SK-N-SH (cell line): Measurements from ENCODE around the gene EBF3. TPM values are rescaled to one million over a fixed set of nuclear protein-coding genes. Genes with fewer than 3 reads are reported as not detected.

Experiments used
- CTCF ChIA-PET: fragments of 300-600, 350-600 bp; formaldehyde crosslinking; extraction: SDS; loops from one replicate; lab custom pipeline; 2021; lab: Yijun Ruan, JAX
- POLR2A ChIA-PET: fragments of 350-600 bp; sonication (Branson Sonifier 250); formaldehyde crosslinking; extraction: SDS; loops from one replicate; lab custom pipeline; 2020; ENCODE audit warnings: antibody characterized with exemption, inconsistent platforms; lab: Yijun Ruan, JAX
- DNase-seq: peaks from one replicate; pipeline ENCODE4 v3.0.0; 2012
- H2AFZ ChIP-seq: fragments of 200-600 bp; sonication (generic); 2 replicates; pipeline ENCODE4 v1.8.1; 2016; ENCODE audit warnings: antibody characterized with exemption, mild to moderate bottlenecking, low read depth
- H3F3A ChIP-seq: fragments of 200-600 bp; sonication (generic); replicated peaks from 2 replicates; pipeline ENCODE3; 2016; ENCODE audit warnings: antibody characterized with exemption, mild to moderate bottlenecking; ENCODE audit not compliant: insufficient read depth
- H3K27ac ChIP-seq, 2 experiments: fragments of 200-500 bp in 1 of 2; fragments of 200-600 bp in 1 of 2; sonication (Bioruptor generic) in 1 of 2; sonication (generic), shearing (Covaris generic) in 1 of 2; 2 replicates each; pipeline versions ENCODE4 v1.5.1 to v1.6.1; 2014 to 2016; ENCODE audit warnings: low read depth in 2 of 2, inconsistent platforms in 1 of 2, low read length in 1 of 2, mild to moderate bottlenecking in 1 of 2, mixed read lengths in 1 of 2
- H3K27me3 ChIP-seq: fragments of 200-600 bp; sonication (generic), shearing (Covaris generic); 2 replicates; pipeline ENCODE4 v1.6.1; 2016; ENCODE audit warnings: mixed run types; ENCODE audit not compliant: insufficient read depth
- H3K36me3 ChIP-seq, 2 experiments: fragments of 200-500 bp in 1 of 2; fragments of 200-600 bp in 1 of 2; sonication (Bioruptor generic) in 1 of 2; sonication (generic) in 1 of 2; replicated peaks in 1 of 2; 2 replicates each; pipeline versions ENCODE3 to v1.5.1; 2014 to 2016; ENCODE audit warnings: low read length in 1 of 2, mild to moderate bottlenecking in 1 of 2; ENCODE audit not compliant: insufficient read depth in 2 of 2, control insufficient read depth in 1 of 2
- H3K4me1 ChIP-seq, 2 experiments: fragments of 200-500 bp in 1 of 2; fragments of 200-600 bp in 1 of 2; sonication (Bioruptor generic) in 1 of 2; sonication (generic), shearing (Covaris generic) in 1 of 2; 2 replicates each; pipeline versions ENCODE4 v1.5.1 to v1.6.1; 2014 to 2016; ENCODE audit warnings: low read depth in 1 of 2, low read length in 1 of 2, mixed run types in 1 of 2; ENCODE audit not compliant: insufficient read depth in 2 of 2, control insufficient read depth in 1 of 2
- H3K4me2 ChIP-seq: fragments of 200-600 bp; sonication (generic), shearing (Covaris generic); 2 replicates; pipeline ENCODE4 v1.6.1; 2017; ENCODE audit warnings: mixed run types
- H3K4me3 ChIP-seq, 2 experiments: fragments of 200-500 bp in 1 of 2; fragments of 200-600 bp in 1 of 2; sonication (Bioruptor generic) in 1 of 2; sonication (generic), shearing (Covaris generic) in 1 of 2; 2 replicates each; pipeline versions ENCODE4 v1.5.1 to v1.8.1; 2014 to 2016; ENCODE audit warnings: low read depth in 2 of 2, inconsistent platforms in 1 of 2, low read length in 1 of 2, mild to moderate bottlenecking in 1 of 2, mixed read lengths in 1 of 2, moderate library complexity in 1 of 2
- H3K79me2 ChIP-seq: fragments of 200-600 bp; sonication (generic); 2 replicates; pipeline ENCODE4 v1.8.1; 2017; ENCODE audit warnings: mild to moderate bottlenecking; ENCODE audit not compliant: insufficient read depth
- H3K9ac ChIP-seq: fragments of 200-600 bp; sonication (generic); 2 replicates; pipeline ENCODE4 v1.6.1; 2017; ENCODE audit warnings: mixed run types
- H3K9me2 ChIP-seq: fragments of 200-600 bp; sonication (generic); 2 replicates; pipeline ENCODE4 v1.6.1; 2017; ENCODE audit warnings: mixed run types
- H3K9me3 ChIP-seq: fragments of 200-600 bp; sonication (generic); 2 replicates; pipeline ENCODE4 v1.6.1; 2017; ENCODE audit warnings: mixed run types, mild to moderate bottlenecking, moderate library complexity
- H4K20me1 ChIP-seq: fragments of 200-600 bp; sonication (generic); 2 replicates; pipeline ENCODE4 v1.6.1; 2017; ENCODE audit warnings: mild to moderate bottlenecking, mixed run types; ENCODE audit not compliant: insufficient read depth
- CHD2 ChIP-seq: fragments of 150-350 bp; IDR thresholded peaks from 2 replicates; pipeline ENCODE4 v1.6.1; 2018; ENCODE audit warnings: low read length; ENCODE audit not compliant: partially characterized antibody
- ELF1 ChIP-seq: IDR thresholded peaks from 2 replicates; pipeline ENCODE4 v1.4.0; 2012
- FOXJ3 ChIP-seq: sonication (generic); formaldehyde crosslinking; IDR thresholded peaks from 2 replicates; pipeline ENCODE4 v1.5.1; 2020; ENCODE audit warnings: mild to moderate bottlenecking, missing genetic modification reagents
- GABPA ChIP-seq: IDR thresholded peaks from 2 replicates; pipeline ENCODE4 v1.4.0; 2012; ENCODE audit warnings: low read depth, mild to moderate bottlenecking
- GATA2 ChIP-seq: sonication (generic); formaldehyde crosslinking; IDR thresholded peaks from 2 replicates; pipeline ENCODE4 v1.5.0; 2020; ENCODE audit warnings: mild to moderate bottlenecking, missing genetic modification reagents
- JUND ChIP-seq: IDR thresholded peaks from 2 replicates; pipeline ENCODE4 v1.4.0; 2012
- MEF2A ChIP-seq: IDR thresholded peaks from 2 replicates; pipeline ENCODE4 v1.4.0; 2012; ENCODE audit warnings: low read depth, borderline replicate concordance
- RXRA ChIP-seq: IDR thresholded peaks from 2 replicates; pipeline ENCODE4 v1.4.0; 2012; ENCODE audit warnings: low read depth, mild to moderate bottlenecking, borderline replicate concordance
- TAF1 ChIP-seq: IDR thresholded peaks from 2 replicates; pipeline ENCODE4 v1.6.1; 2012; ENCODE audit warnings: low read depth, mild to moderate bottlenecking, low read length, moderate library complexity, borderline replicate concordance
- TEAD4 ChIP-seq: IDR thresholded peaks from 2 replicates; pipeline ENCODE4 v1.4.0; 2012; ENCODE audit warnings: mild to moderate bottlenecking, borderline replicate concordance; ENCODE audit not compliant: insufficient read depth
- YY1 ChIP-seq: IDR thresholded peaks from 2 replicates; pipeline ENCODE4 v1.4.0; 2012; ENCODE audit warnings: low read depth, mild to moderate bottlenecking
- WGBS: methylation state at CpG from one replicate; pipeline ENCODE4 v1.1.6; 2017; ENCODE audit warnings: low lambda C conversion rate; 5-methylcytosine and 5-hydroxymethylcytosine counted together
- polyA plus RNA-seq, 3 experiments: library from polyadenylated mRNA; depleted of rRNA; stranded (reverse); fragments of >200 nt; gene quantifications; 2 replicates each; pipeline ENCODE4 v1.2.3, GENCODE V29; 2012
- TF ChIP-seq, protein P1 (sequence below): IDR thresholded peaks from 2 replicates; pipeline ENCODE4 v1.6.1; 2012; ENCODE audit warnings: mild to moderate bottlenecking, low read depth, low read length, moderate library complexity
- TF ChIP-seq, protein P2 (sequence below): IDR thresholded peaks from 2 replicates; pipeline ENCODE4 v1.4.0; 2012; ENCODE audit warnings: low read depth, borderline replicate concordance

Gene EBF3
- polyA plus RNA-seq, 1 of the 3 experiments (the other 2 are of a cell fraction), result not detected

DNA sequence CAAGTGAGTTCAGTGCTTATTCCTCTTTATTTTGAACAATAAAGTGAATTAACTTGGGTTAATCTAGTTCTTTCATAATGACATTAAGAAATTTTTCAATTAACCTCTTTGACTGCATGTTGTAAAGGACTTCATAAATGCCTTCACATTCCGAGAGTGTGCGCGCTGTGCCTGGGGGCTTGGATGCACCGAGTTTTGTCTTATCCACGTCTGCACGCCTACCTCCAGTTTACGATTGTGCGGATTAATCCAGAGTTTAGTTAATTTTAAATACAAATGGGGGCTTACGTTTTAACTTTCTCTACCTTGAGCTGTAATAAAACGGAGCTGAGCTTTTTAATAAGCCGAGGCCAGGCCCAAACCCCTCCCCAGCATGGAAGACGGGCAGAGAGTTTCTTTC is 120.4 kb downstream of the EBF3 start (continued):
- TF ChIP-seq, protein P1, sequence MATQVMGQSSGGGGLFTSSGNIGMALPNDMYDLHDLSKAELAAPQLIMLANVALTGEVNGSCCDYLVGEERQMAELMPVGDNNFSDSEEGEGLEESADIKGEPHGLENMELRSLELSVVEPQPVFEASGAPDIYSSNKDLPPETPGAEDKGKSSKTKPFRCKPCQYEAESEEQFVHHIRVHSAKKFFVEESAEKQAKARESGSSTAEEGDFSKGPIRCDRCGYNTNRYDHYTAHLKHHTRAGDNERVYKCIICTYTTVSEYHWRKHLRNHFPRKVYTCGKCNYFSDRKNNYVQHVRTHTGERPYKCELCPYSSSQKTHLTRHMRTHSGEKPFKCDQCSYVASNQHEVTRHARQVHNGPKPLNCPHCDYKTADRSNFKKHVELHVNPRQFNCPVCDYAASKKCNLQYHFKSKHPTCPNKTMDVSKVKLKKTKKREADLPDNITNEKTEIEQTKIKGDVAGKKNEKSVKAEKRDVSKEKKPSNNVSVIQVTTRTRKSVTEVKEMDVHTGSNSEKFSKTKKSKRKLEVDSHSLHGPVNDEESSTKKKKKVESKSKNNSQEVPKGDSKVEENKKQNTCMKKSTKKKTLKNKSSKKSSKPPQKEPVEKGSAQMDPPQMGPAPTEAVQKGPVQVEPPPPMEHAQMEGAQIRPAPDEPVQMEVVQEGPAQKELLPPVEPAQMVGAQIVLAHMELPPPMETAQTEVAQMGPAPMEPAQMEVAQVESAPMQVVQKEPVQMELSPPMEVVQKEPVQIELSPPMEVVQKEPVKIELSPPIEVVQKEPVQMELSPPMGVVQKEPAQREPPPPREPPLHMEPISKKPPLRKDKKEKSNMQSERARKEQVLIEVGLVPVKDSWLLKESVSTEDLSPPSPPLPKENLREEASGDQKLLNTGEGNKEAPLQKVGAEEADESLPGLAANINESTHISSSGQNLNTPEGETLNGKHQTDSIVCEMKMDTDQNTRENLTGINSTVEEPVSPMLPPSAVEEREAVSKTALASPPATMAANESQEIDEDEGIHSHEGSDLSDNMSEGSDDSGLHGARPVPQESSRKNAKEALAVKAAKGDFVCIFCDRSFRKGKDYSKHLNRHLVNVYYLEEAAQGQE, result no peak
- no peak for TF ChIP-seq MEF2A
- no peak for TF ChIP-seq GATA2
- TF ChIP-seq ELF1, result no peak
- no peak for TF ChIP-seq JUND
- TF ChIP-seq, all 33 proteins: peak for 0

DNA sequence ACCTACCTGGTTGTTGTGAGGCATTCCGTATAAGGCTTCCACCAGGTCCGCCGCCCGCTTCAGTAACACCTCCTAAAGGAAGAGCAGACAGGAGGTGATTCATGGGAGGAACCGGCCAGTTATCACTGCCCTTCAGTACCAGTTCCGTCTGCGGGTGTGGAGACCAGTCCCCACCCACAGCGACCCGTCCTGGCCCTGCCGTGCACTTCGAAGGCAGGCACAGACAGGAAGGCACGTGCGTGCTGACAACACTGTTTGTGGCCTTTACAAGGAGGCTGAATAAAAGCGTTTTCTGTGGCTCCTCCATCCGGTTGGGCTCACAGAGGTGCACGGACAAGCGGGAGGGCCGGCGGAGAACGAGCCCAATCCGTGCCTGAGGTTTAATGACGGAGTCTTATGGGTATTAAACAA is 120.9 kb downstream of the EBF3 start:
- Histone ChIP-seq H3K79me2 (no peaks in the 10 kb centered on the region), H3K36me3 (no peaks in the 10 kb centered on the region), H2AFZ (no peak overlapping the region), H3K9me3 (no peaks in the 10 kb centered on the region), H3K4me2 (no peak overlapping the region), H3K9me2 (no peaks in the 10 kb centered on the region), H3K27me3 (no peaks in the 10 kb centered on the region), H3K27ac (no peak overlapping the region), H3K9ac (no peak overlapping the region), H3K4me1 (no peaks in the 10 kb centered on the region), H3K4me3 (no peak overlapping the region), H3F3A (no peaks in the 10 kb centered on the region), H4K20me1 (no peaks in the 10 kb centered on the region)
- TF ChIP-seq MEF2A (no peak), CHD2 (no peak), FOXJ3 (no peak), GABPA (no peak), TEAD4 (no peak), TAF1 (no peak), YY1 (no peak), RXRA (no peak)
- TF ChIP-seq, protein P2, sequence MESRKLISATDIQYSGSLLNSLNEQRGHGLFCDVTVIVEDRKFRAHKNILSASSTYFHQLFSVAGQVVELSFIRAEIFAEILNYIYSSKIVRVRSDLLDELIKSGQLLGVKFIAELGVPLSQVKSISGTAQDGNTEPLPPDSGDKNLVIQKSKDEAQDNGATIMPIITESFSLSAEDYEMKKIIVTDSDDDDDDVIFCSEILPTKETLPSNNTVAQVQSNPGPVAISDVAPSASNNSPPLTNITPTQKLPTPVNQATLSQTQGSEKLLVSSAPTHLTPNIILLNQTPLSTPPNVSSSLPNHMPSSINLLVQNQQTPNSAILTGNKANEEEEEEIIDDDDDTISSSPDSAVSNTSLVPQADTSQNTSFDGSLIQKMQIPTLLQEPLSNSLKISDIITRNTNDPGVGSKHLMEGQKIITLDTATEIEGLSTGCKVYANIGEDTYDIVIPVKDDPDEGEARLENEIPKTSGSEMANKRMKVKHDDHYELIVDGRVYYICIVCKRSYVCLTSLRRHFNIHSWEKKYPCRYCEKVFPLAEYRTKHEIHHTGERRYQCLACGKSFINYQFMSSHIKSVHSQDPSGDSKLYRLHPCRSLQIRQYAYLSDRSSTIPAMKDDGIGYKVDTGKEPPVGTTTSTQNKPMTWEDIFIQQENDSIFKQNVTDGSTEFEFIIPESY, result no peak
- CTCF ChIA-PET, result interaction anchor here (2.9 kb wide), 1 partner anchor 11 kb away, joined by 15 read pairs; no protein-coding TSS in a partner anchor
- WGBS, result 74% methylated on average over 22 of the region's 22 CpGs
- POLR2A ChIA-PET, result no interaction called here
- DNase-seq, result no peak
